ENCODE data around the gene CPVL.

Gene CPVL

GRCh38 chr7:29084832-29085231, 61.5 kb downstream of the CPVL start:
- H2AFZ ChIP-seq (ENCODE audit: low read depth, low read length) = no peak overlapping the region
- H3K4me2 ChIP-seq (ENCODE audit: low read length, poor library complexity, severe bottlenecking) = no peak overlapping the region
- no peak overlapping the region for H2BK5ac ChIP-seq (ENCODE audit: low read depth, low read length, poor library complexity, severe bottlenecking)
- H3K18ac ChIP-seq (ENCODE audit: low read depth in 1 of 2, low read length in 2 of 2) = no peak overlapping the region
- no peak overlapping the region for H2AK5ac ChIP-seq (ENCODE audit: low read length, severe bottlenecking)
- no peak overlapping the region for H2BK12ac ChIP-seq (ENCODE audit: low read length in 2 of 2)
- no peak overlapping the region for H3K9ac ChIP-seq (ENCODE audit: low read length)
- H4K91ac ChIP-seq (ENCODE audit: low read length) = no peak overlapping the region
- peaks cover 0 to 8% of the 10 kb centered on the region in 2 experiments for H3K27me3 ChIP-seq (ENCODE audit: control insufficient read depth in 1 of 2, insufficient read depth in 1 of 2, low read length in 2 of 2)
- H4K8ac ChIP-seq (ENCODE audit: low read length) = no peak overlapping the region
- H3K4ac ChIP-seq (ENCODE audit: low read depth in 1 of 2, low read length in 2 of 2) = no peak overlapping the region
- no peaks in the 10 kb centered on the region for H3K79me1 ChIP-seq (replicated peaks; ENCODE audit: low read length, poor library complexity, severe bottlenecking)
- H2BK120ac ChIP-seq (ENCODE audit: low read depth, low read length) = no peak overlapping the region
- no peak overlapping the region for H3K23ac ChIP-seq (ENCODE audit: low read length in 2 of 2)
- no peak overlapping the region for H3K4me3 ChIP-seq (ENCODE audit: insufficient read depth in 1 of 2, low read depth in 1 of 2, low read length in 2 of 2)
- no peak overlapping the region for H3K27ac ChIP-seq (ENCODE audit: low read length, poor library complexity, severe bottlenecking)
- no peak overlapping the region for H3K14ac ChIP-seq (ENCODE audit: low read length in 2 of 2)
- H3K36me3 ChIP-seq (ENCODE audit: control insufficient read depth in 1 of 2, insufficient read depth in 2 of 2, low read depth in 1 of 2, low read length in 2 of 2) = no peaks in the 10 kb centered on the region
- no peaks in the 10 kb centered on the region for H3K9me3 ChIP-seq (ENCODE audit: control insufficient read depth, low read length)
- no peak overlapping the region for H2BK15ac ChIP-seq (ENCODE audit: low read depth, poor library complexity, severe bottlenecking)
- no peak for DNase-seq
- H3K4me1 ChIP-seq (ENCODE audit: control insufficient read depth, insufficient read depth, low read depth, low read length) = no peaks in the 10 kb centered on the region

- no peak overlapping the region for H3K4ac ChIP-seq (ENCODE audit: low read depth in 1 of 2, low read length in 2 of 2)
- WGBS = 90% methylated on average over 6 of the region's 7 CpGs
- no peak overlapping the region for H2AFZ ChIP-seq (ENCODE audit: low read depth, low read length)
- no peak overlapping the region for H3K4me3 ChIP-seq (ENCODE audit: insufficient read depth in 1 of 2, low read depth in 1 of 2, low read length in 2 of 2)
- H3K9ac ChIP-seq (ENCODE audit: low read length) = no peak overlapping the region
- H3K14ac ChIP-seq (ENCODE audit: low read length in 2 of 2) = no peak overlapping the region
- no peak overlapping the region for H4K91ac ChIP-seq (ENCODE audit: low read length)
- no peak overlapping the region for H2BK15ac ChIP-seq (ENCODE audit: low read depth, poor library complexity, severe bottlenecking)
- no peak overlapping the region for H3K18ac ChIP-seq (ENCODE audit: low read depth in 1 of 2, low read length in 2 of 2)
- H2BK5ac ChIP-seq (ENCODE audit: low read depth, low read length, poor library complexity, severe bottlenecking) = no peak overlapping the region
- H3K27me3 ChIP-seq (ENCODE audit: control insufficient read depth in 1 of 2, insufficient read depth in 1 of 2, low read length in 2 of 2) = peaks cover 0 to 11% of the 10 kb centered on the region in 2 experiments
- H3K27ac ChIP-seq (ENCODE audit: low read length, poor library complexity, severe bottlenecking) = no peak overlapping the region
- H3K23ac ChIP-seq (ENCODE audit: low read length in 2 of 2) = no peak overlapping the region
- DNase-seq = no peak
- no peak overlapping the region for H4K8ac ChIP-seq (ENCODE audit: low read length)
- H2BK120ac ChIP-seq (ENCODE audit: low read depth, low read length) = no peak overlapping the region
- no peaks in the 10 kb centered on the region for H3K79me1 ChIP-seq (replicated peaks; ENCODE audit: low read length, poor library complexity, severe bottlenecking)
- H3K9me3 ChIP-seq (ENCODE audit: control insufficient read depth, low read length) = no peaks in the 10 kb centered on the region
- no peaks in the 10 kb centered on the region for H3K36me3 ChIP-seq (ENCODE audit: control insufficient read depth in 1 of 2, insufficient read depth in 2 of 2, low read depth in 1 of 2, low read length in 2 of 2)
- no peak overlapping the region for H2AK5ac ChIP-seq (ENCODE audit: low read length, severe bottlenecking)
- H3K4me1 ChIP-seq (ENCODE audit: control insufficient read depth, insufficient read depth, low read depth, low read length) = no peaks in the 10 kb centered on the region
- no peak overlapping the region for H2BK12ac ChIP-seq (ENCODE audit: low read length in 2 of 2)
- no peak overlapping the region for H3K4me2 ChIP-seq (ENCODE audit: low read length, poor library complexity, severe bottlenecking)
Observed at GRCh38 chr7:29080803-29081202, 65.5 kb downstream of the CPVL start.

GRCh38 chr7:29078311-29079260, 67.8 kb downstream of the CPVL start:
- Histone ChIP-seq H2BK12ac (ENCODE audit: low read length in 2 of 2) (no peak overlapping the region), H3K9me3 (ENCODE audit: control insufficient read depth, low read length) (no peaks in the 10 kb centered on the region), H3K36me3 (ENCODE audit: control insufficient read depth in 1 of 2, insufficient read depth in 2 of 2, low read depth in 1 of 2, low read length in 2 of 2) (no peaks in the 10 kb centered on the region), H2AK5ac (ENCODE audit: low read length, severe bottlenecking) (no peak overlapping the region), H3K27me3 (ENCODE audit: control insufficient read depth in 1 of 2, insufficient read depth in 1 of 2, low read length in 2 of 2) (peaks cover 0 to 11% of the 10 kb centered on the region in 2 experiments), H2AFZ (ENCODE audit: low read depth, low read length) (no peak overlapping the region), H3K4ac (ENCODE audit: low read depth in 1 of 2, low read length in 2 of 2) (no peak overlapping the region), H3K9ac (ENCODE audit: low read length) (no peak overlapping the region), H4K8ac (ENCODE audit: low read length) (no peak overlapping the region), H3K4me1 (ENCODE audit: control insufficient read depth, insufficient read depth, low read depth, low read length) (no peaks in the 10 kb centered on the region), H4K91ac (ENCODE audit: low read length) (no peak overlapping the region), H3K79me1 (replicated peaks; ENCODE audit: low read length, poor library complexity, severe bottlenecking) (no peaks in the 10 kb centered on the region), H3K4me3 (ENCODE audit: insufficient read depth in 1 of 2, low read depth in 1 of 2, low read length in 2 of 2) (no peak overlapping the region), H3K27ac (ENCODE audit: low read length, poor library complexity, severe bottlenecking) (no peak overlapping the region), H2BK120ac (ENCODE audit: low read depth, low read length) (no peak overlapping the region), H2BK5ac (ENCODE audit: low read depth, low read length, poor library complexity, severe bottlenecking) (no peak overlapping the region), H3K23ac (ENCODE audit: low read length in 2 of 2) (no peak overlapping the region), H3K18ac (ENCODE audit: low read depth in 1 of 2, low read length in 2 of 2) (no peak overlapping the region), H3K4me2 (ENCODE audit: low read length, poor library complexity, severe bottlenecking) (no peak overlapping the region), H2BK15ac (ENCODE audit: low read depth, poor library complexity, severe bottlenecking) (no peak overlapping the region), H3K14ac (ENCODE audit: low read length in 2 of 2) (no peak overlapping the region)
- DNase-seq = no peak
- WGBS = 88% methylated on average over 3 of the region's 4 CpGs

- Histone ChIP-seq H2AK5ac (ENCODE audit: low read length, severe bottlenecking) (no peak overlapping the region), H3K9ac (ENCODE audit: low read length) (no peak overlapping the region), H3K4ac (ENCODE audit: low read depth in 1 of 2, low read length in 2 of 2) (no peak overlapping the region), H3K4me3 (ENCODE audit: insufficient read depth in 1 of 2, low read depth in 1 of 2, low read length in 2 of 2) (no peak overlapping the region), H2AFZ (ENCODE audit: low read depth, low read length) (no peak overlapping the region), H4K91ac (ENCODE audit: low read length) (no peak overlapping the region), H2BK12ac (ENCODE audit: low read length in 2 of 2) (no peak overlapping the region), H3K79me1 (replicated peaks; ENCODE audit: low read length, poor library complexity, severe bottlenecking) (no peaks in the 10 kb centered on the region), H3K27ac (ENCODE audit: low read length, poor library complexity, severe bottlenecking) (no peak overlapping the region), H2BK120ac (ENCODE audit: low read depth, low read length) (no peak overlapping the region), H2BK5ac (ENCODE audit: low read depth, low read length, poor library complexity, severe bottlenecking) (no peak overlapping the region), H3K4me2 (ENCODE audit: low read length, poor library complexity, severe bottlenecking) (no peak overlapping the region), H3K4me1 (ENCODE audit: control insufficient read depth, insufficient read depth, low read depth, low read length) (no peaks in the 10 kb centered on the region), H3K36me3 (ENCODE audit: control insufficient read depth in 1 of 2, insufficient read depth in 2 of 2, low read depth in 1 of 2, low read length in 2 of 2) (no peaks in the 10 kb centered on the region), H3K23ac (ENCODE audit: low read length in 2 of 2) (no peak overlapping the region), H2BK15ac (ENCODE audit: low read depth, poor library complexity, severe bottlenecking) (no peak overlapping the region), H3K14ac (ENCODE audit: low read length in 2 of 2) (no peak overlapping the region), H3K18ac (ENCODE audit: low read depth in 1 of 2, low read length in 2 of 2) (no peak overlapping the region), H3K27me3 (ENCODE audit: control insufficient read depth in 1 of 2, insufficient read depth in 1 of 2, low read length in 2 of 2) (peaks cover 0 to 6% of the 10 kb centered on the region in 2 experiments), H3K9me3 (ENCODE audit: control insufficient read depth, low read length) (no peaks in the 10 kb centered on the region), H4K8ac (ENCODE audit: low read length) (no peak overlapping the region)
- 88% methylated on average over 1 of the region's 4 CpGs for WGBS
- no peak for DNase-seq
Observed at GRCh38 chr7:29077854-29078253, 68.5 kb downstream of the CPVL start.
